NCI-H2107 treated with DMSO at 0.1 percent for 48 hours (cell line): Measurements from ENCODE around the gene TMEM52B.
"Not testable (repeated sequence)": the region's sequence is repeated elsewhere in the genome, so short reads cannot be mapped to it uniquely, and the experiment has no call there.

Experiments used
- DNase-seq: peaks from one replicate; lab custom pipeline; 2025; ENCODE audit not compliant: unreplicated experiment; lab: John Stamatoyannopoulos, UW

The TMEM52B gene

GRCh38 chr12:10170216-10170615 lies 8.6 kb upstream of the TMEM52B start:
- no peak for DNase-seq

- no peak for DNase-seq
These were observed 6.7 kb upstream of the TMEM52B start, which contains the start of gene OLR1 for GRCh38 chr12:10171973-10172728. TSS of gene OLR1 (minus strand) at chr12:10172132. CDS start at chr12:10172077, 55 bp downstream.

- no peak for DNase-seq
These were observed 3.7 kb upstream of the TMEM52B start for GRCh38 chr12:10174986-10175614.

GRCh38 chr12:10175846-10176636 lies 2.8 kb upstream of the TMEM52B start:
- no peak for DNase-seq

GRCh38 chr12:10179776-10180181 lies 947 bp downstream of the TMEM52B start:
- DNase-seq: no peak

- no peak for DNase-seq
These were observed 3.7 kb downstream of the TMEM52B start for GRCh38 chr12:10182354-10183049.

GRCh38 chr12:10184261-10184843 lies 5.5 kb downstream of the TMEM52B start:
- DNase-seq: no peak

- no peak for DNase-seq
These were observed 7.5 kb downstream of the TMEM52B start for GRCh38 chr12:10186299-10186698.

GRCh38 chr12:10186958-10187357 lies 8.1 kb downstream of the TMEM52B start:
- DNase-seq: not testable (repeated sequence)

GRCh38 chr12:10189653-10190052 lies 10.8 kb downstream of the TMEM52B start:
- no peak for DNase-seq

- DNase-seq: peak; percentile 37
These were observed 11.9 kb downstream of the TMEM52B start for GRCh38 chr12:10190558-10191388.

- no peak for DNase-seq
These were observed 13.0 kb downstream of the TMEM52B start for GRCh38 chr12:10191865-10192264.

GRCh38 chr12:10194160-10194670 lies 15.4 kb downstream of the TMEM52B start:
- no peak for DNase-seq

GRCh38 chr12:10196210-10196609 lies 17.4 kb downstream of the TMEM52B start:
- DNase-seq: no peak

- DNase-seq: no peak
These were observed 19.0 kb downstream of the TMEM52B start for GRCh38 chr12:10197879-10198278.

GRCh38 chr12:10204495-10204894 lies 25.7 kb downstream of the TMEM52B start:
- not testable (repeated sequence) for DNase-seq

GRCh38 chr12:10205220-10205807 lies 26.5 kb downstream of the TMEM52B start:
- DNase-seq: no peak

GRCh38 chr12:10207136-10207535 lies 28.3 kb downstream of the TMEM52B start:
- no peak for DNase-seq

- no peak for DNase-seq
These were observed 31.4 kb downstream of the TMEM52B start for GRCh38 chr12:10210225-10210624.
